SK-N-DZ (cell line): ENCODE measurements around the gene CDK12.
"Not testable (repeated sequence)": the region's sequence is repeated elsewhere in the genome, so short reads cannot be mapped to it uniquely, and the experiment has no call there.

Experiments used
- DNase-seq: peaks from one replicate; pipeline ENCODE4 v3.0.0-alpha.2; 2015; ENCODE audit warnings: low spot score

The CDK12 gene

DNA sequence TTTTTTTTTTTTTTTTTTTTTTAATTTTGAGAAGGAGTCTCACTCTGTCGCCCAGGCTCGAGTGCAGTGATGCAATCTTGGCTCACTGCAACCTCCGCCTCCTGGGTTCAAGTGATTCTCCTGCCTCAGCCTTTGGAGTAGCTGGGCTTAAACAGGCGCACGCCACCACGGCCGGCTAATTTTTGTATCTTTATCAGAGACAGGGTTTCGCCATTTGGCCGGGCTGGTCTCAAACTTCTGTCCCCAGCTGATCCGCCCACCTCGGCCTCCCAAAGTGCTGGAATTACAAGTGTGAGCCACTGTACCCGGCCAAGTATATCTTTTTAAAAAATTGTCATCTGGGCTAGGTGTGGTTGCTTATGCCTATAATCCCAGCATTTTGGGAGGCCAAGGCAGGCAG lies 35.6 kb downstream of the CDK12 start:
- DNase-seq, result not testable (repeated sequence)

DNA sequence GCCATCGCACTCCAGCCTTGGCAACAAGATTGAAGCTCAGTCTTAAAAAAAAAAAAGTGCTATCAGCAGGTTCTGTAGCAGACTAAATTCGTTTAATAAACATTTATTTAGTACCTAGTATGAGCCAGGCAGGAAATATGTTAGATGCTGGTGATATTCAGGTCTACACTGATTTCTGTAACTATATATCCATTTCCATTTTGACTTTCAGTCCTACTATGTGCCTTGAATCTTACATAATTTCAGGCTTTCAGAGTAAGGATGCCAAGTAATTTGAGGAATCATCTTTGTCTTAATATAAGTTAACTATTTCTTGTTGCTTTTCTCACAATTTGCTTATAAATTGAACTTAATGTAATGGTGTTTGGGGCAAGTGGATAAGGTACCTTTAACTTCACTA lies 46.2 kb downstream of the CDK12 start:
- no peak for DNase-seq

DNA sequence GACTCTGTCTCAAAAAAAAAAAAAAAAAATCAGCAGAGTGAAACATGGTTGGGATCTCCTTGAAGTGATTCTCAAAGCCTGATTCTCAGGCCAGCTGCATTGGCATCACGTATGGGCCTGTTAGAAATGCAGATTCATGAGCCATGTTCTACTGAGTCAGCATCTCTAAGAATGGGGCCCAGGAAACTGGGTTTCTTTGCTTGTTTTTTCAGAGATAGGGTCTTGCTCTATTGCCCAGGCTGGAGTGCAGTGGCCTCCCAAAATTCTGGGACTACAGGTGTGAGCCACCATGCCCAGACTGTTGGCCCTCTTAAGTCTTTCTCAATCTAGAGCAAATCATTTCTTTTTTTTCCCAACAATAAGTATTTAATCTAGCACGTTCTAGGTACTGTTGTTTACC lies 47.7 kb downstream of the CDK12 start:
- DNase-seq, result no peak

DNA sequence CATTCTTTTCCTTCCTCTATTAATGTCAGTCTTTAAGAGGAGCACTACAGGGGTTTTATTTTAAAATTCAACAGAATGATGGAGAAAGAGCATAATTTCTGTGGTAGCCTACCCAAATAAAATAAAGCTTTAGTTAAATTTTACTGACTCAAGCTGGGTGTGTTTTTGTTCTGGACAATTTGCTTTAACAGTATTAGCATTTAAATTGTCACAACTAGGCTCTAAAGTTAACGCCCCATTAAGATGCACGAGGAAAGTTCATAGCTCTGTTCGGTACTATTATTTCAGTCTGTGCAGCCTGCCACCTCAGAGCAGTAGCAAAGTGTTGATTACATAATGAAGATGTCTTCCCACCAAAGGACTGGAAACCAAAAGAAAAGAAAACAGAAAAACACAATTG lies 52.0 kb downstream of the CDK12 start:
- DNase-seq, result no peak

DNA sequence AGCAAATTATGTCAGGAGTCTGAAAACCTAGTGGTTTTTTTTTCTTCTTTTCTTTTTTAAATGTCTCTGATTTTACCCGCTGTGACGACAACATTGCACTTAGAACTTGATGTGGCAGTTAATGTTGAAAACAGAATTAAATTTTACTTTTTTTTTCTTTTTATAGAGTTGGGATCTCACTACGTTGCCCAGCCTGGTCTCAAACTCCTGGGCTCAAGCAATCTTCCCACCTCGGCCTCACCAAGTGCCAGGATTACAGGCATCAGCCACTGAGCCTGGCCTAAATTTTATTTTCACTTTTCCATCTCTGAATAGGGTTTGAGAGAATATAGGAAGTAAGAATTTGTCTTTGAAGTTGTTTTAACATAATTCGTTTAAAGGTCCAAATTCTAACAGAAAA lies 52.6 kb downstream of the CDK12 start:
- no peak for DNase-seq

DNA sequence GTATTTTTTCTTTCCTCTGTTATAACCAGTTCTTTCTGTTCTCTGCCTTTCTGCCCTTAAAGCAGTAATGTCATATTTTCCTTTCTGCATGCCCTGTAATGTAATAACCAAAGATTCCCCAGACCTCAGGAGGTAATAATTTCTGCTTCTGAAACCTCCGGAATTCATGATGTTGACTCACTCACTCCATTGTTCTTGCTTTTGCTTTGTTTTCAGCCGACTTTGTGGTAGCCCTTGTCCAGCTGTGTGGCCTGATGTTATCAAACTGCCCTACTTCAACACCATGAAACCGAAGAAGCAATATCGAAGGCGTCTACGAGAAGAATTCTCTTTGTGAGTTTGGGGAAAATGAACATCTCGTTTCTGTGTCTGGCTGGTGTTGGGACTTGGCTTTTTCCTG lies 55.9 kb downstream of the CDK12 start:
- DNase-seq, result no peak

GRCh38 chr17:39525801-39526506 lies 64.7 kb downstream of the CDK12 start:
- DNase-seq, result no peak

- no peak for DNase-seq
Measured at GRCh38 chr17:39527220-39527813, 66.0 kb downstream of the CDK12 start.

DNA sequence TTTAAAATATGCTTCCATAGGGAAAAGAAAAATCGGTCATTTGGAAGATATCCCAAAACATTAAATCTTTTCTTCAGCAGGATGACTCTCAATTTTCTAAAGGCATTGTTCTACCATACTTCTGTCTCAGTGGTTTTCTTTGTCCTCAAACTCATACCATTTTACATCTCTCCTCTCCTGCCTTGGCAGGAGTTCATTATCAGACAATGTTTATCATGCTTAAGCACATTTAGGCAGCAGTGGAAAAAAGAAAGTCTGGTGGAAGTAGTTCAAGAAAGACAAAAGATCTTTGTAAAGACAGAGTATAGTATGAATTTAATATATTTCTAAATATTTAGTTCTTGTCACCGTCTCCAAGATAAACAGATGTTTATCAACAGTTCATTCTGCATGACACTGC lies 68.2 kb downstream of the CDK12 start:
- no peak for DNase-seq

- DNase-seq, result no peak
Measured at GRCh38 chr17:39530513-39530912, 69.2 kb downstream of the CDK12 start.

GRCh38 chr17:39531252-39531651 lies 70.0 kb downstream of the CDK12 start:
- DNase-seq, result no peak

DNA sequence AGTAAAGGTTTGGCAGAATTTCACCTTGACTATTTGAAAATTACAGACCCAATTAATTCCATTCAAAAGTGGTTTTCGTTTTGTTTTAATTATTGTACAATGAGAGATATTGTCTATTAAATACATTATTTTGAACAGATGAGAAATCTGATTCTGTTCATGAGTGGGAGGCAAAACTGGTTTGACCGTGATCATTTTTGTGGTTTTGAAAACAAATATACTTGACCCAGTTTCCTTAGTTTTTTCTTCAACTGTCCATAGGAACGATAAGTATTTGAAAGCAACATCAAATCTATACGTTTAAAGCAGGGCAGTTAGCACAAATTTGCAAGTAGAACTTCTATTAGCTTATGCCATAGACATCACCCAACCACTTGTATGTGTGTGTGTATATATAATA lies 72.6 kb downstream of the CDK12 start:
- DNase-seq, result no peak

DNA sequence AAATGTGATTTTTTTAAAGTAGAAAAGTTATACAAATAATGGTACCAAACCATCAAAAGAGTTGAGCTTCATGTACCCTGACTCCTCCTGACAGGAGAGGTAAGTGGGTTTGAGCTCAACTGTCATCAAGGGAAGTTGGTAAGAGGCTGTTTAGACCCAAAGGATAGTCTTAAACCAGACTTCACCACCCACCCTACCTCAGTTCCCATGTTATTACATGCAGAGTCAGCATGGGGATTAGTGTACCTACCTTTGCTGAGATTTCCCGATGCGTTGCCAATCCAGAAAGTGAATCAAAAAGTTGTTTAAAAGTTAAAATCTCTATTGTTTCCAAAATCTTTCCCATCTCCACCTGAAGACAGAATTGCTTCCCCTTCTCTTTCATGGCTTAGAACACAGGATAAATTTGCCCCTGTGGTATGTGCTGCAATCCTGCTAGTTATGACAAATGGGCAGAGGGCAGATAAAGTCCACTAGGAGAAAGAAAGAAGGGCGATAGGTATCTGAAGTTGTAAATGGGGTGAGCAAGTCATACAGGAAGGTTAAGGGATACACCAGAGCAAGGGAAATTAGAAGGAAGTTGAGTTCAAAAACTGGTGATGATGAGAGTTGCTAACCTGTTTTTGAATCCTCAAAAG lies 73.6 kb downstream of the CDK12 start:
- DNase-seq, result no peak

- DNase-seq, result no peak
Measured at GRCh38 chr17:39536468-39536867, 75.2 kb downstream of the CDK12 start.

DNA sequence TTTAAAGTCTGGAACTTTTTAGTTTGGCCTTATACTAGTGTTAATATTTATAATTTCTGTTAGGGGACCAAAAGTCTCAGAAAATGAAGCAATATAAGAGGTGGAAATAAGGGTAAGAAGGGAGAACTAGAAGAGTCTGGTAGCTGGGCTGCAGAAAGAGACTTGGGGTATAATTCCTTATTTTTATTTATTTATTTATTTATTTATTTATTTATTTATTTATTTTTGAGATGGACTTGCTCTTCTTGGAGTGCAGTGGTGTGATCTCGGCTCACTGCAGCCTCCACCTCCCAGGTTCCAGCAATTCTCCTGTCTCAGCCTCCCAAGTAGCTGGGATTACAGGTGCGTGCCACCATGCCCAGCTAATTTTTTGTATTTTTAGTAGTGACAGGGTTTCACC lies 76.1 kb downstream of the CDK12 start:
- DNase-seq, result not testable (repeated sequence)

- no peak for DNase-seq
Measured at GRCh38 chr17:39538866-39539265, 77.6 kb downstream of the CDK12 start.

GRCh38 chr17:39540611-39541010 lies 79.3 kb downstream of the CDK12 start:
- DNase-seq, result no peak

GRCh38 chr17:39541652-39542051 lies 80.4 kb downstream of the CDK12 start:
- no peak for DNase-seq

GRCh38 chr17:39543176-39543575 lies 81.9 kb downstream of the CDK12 start:
- DNase-seq, result no peak

DNA sequence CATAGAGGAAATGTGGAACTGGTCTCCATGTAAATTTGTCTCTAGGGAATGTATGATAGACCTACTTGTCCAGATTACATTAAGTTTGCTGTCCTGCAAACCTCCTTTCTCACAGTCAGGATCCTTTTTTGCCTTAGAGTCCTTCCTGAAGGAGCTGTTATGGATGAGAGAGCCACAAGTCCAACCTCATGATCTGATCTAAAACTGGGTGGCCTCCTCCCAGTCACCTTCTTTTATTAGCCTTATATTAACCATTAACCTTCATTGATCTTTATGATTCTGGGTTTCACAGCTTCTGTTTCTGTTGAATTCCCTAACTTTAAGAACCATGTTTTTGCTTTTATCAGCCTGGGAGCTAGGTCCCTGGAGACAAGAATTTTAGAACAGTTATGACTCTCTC lies 82.4 kb downstream of the CDK12 start:
- no peak for DNase-seq

DNA sequence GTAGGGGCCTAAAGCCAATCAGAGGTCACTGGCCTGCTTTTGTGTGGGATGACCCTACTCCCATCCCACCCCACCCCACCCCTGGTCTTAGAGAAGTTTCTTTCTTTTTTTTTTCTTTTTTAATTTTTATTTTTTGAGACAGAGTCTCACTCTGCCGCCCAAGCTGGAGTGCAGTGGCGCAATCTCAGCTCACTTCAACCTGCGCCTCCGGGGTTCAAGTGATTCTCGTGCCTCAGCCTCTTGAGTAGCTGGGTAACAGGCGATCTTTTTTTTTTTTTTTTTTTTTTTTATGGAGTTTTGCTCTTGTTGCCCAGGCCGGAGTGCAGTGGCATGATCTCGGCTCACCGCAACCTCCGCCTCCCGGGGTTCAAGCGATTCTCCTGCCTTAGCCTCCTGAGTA lies 83.1 kb downstream of the CDK12 start:
- not testable (repeated sequence) for DNase-seq

DNA sequence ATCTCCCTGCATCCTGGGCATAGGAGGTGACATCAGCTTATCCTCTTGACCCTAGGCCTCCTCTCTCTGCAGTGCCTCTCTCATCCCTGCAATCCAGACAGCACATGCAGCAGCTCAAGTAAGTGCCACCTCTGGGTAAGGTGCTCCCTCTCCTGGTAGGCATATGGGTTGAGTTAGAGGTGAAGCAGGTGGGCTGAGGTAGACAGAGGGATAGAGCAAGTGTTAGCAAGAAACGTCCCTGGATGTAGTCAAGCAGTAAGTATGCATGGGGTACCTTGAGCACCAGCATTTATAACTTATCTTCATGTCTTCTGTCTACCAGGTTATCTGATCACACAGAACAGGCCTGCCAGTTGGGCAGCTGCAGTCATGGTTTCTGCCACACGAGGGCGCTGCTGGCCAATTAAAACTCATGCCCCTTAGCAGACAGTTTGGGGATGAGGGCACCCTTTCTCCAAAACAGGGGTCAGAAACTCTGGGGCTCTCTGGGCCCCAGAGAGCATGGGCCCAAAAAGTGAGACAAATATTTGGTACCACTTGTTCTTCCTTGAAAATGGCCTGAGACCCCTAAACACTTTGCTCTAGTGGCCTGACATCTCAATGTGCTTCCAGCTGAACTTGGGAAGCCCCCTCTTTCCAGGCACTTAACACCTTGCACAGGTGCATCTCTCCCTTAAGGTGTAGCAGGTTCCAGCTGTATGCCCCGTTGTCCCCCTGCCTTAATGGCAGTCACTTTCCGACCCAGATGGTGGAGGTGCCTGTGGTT lies 86.6 kb downstream of the CDK12 start:
- DNase-seq, result peak; percentile 66
